Measurements from ENCODE around the gene MMP12. TPM values are rescaled to one million over a fixed set of nuclear protein-coding genes. Genes with fewer than 3 reads are reported as not detected.

Gene MMP12
- total RNA-seq, 1 experiment from 2014 or later: not detected

Other genes with a start within 250 kb of the MMP12 start
- not detected in 3 replicates for gene MMP20, start 249.7 kb downstream of the MMP12 start, total RNA-seq (2021)
- not detected in 3 replicates for gene MMP27, start 169.2 kb downstream of the MMP12 start, total RNA-seq (2021)
- not detected in 3 replicates for gene MMP8, start 150.0 kb downstream of the MMP12 start, total RNA-seq (2021)
- not detected in 3 replicates for gene MMP10, start 94.4 kb downstream of the MMP12 start, total RNA-seq (2021)
- 0.11 TPM in 1 of 3 replicates, not detected in the others for gene MMP1, start 76.8 kb downstream of the MMP12 start, total RNA-seq (2021)
- not detected in 3 replicates for gene MMP3, start 31.4 kb downstream of the MMP12 start, total RNA-seq (2021)
- not detected in 3 replicates for gene MMP13, start 80.8 kb upstream of the MMP12 start, total RNA-seq (2021)
- 75.6 to 98.2 TPM (median 75.9 TPM) in 3 replicates for gene DCUN1D5, start 217.2 kb upstream of the MMP12 start, total RNA-seq (2021)
- gene DYNC2H1, start 234.4 kb upstream of the MMP12 start, total RNA-seq (2021): 13.7 to 17.2 TPM (median 14.9 TPM) in 3 replicates